GM19328 (cell line): ENCODE results near the gene RNF26.

Experiments
- ATAC-seq: cut with Tn5 transposase; IDR thresholded peaks from one replicate; pipeline ENCODE4 v1.9.1; 2021; ENCODE audit warnings: mild to moderate bottlenecking, moderate library complexity; ENCODE audit not compliant: unreplicated experiment

RNF26 gene

DNA sequence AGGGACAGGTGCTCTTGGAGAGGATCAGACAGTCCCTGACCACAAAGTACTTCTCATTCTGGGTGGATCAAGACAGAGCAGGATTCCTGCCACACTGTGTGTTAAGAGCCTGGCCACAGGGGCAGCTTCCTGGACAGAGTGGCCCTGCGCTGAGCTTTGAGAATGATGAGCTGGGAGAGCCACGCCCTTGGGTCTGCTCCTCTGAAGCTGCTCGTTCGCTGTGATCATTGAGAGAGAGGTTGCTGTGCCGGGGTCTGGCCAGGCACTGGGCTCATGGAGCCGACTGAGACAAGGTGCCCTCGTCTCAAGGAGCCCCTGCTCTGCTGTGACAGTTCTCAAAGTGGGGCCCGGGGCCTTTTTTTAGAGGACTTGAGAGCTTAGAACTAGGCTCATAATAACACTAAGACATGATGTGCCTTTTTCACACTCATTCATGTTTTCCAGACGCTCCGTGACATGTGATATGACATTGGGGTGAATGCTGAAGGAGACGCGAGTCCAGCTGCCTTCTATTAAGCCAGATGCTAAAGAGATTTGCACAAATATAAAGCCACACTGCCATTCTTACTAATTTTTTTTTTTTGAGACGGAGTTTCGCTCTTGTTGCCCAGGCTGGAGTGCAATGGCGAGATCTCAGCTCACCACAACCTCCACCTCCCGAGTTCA is 13.7 kb downstream of the RNF26 start:
- no peak for ATAC-seq

- ATAC-seq, result no peak
These were observed 16.0 kb downstream of the RNF26 start for GRCh38 chr11:119350302-119350701.

- ATAC-seq, result no peak
These were observed 16.9 kb downstream of the RNF26 start for GRCh38 chr11:119351232-119351631.

- ATAC-seq, result no peak
These were observed 18.5 kb downstream of the RNF26 start for GRCh38 chr11:119352857-119353260.

GRCh38 chr11:119355091-119355843 is 20.9 kb downstream of the RNF26 start:
- no peak for ATAC-seq

DNA sequence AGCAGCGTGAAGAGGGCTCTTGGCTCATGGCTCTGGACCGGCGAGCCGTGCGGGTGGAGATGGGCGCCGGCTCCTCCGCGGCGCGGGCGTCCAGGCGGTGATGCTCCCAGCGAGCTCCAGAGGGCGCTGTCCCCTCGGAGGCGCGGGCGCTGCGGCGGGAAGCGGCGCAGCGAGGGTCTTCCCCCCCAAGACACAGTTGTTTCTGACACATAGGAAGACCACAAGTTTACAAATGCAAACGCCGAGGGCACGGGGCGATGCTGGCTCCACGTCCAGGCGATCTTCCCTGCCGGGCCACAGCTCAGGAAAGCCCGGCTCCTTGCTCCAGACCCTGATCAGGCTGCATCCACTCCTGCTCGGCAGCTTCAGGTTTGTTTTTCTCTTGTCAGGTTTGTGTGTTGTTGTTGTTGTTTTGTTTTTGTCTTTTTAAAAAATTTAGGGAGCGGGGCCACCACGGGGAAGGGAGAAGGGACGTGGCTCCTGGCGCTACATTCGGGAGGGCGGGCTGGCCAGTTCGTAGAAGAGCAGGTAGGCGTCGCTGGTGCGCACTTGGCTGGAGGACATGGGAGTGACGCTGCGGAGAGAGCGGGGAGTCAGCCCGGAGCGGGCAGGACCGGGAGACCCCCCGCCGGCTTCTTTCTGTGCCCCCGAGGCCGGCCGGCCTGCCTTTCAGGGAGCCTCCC is 22.2 kb downstream of the RNF26 start:
- no peak for ATAC-seq

GRCh38 chr11:119357074-119357473 is 22.7 kb downstream of the RNF26 start:
- ATAC-seq, result no peak

- no peak for ATAC-seq
These were observed 25.3 kb downstream of the RNF26 start for GRCh38 chr11:119359365-119360214.

- ATAC-seq, result no peak
These were observed 26.9 kb downstream of the RNF26 start for GRCh38 chr11:119361056-119361787.

GRCh38 chr11:119361941-119362725 is 27.8 kb downstream of the RNF26 start:
- no peak for ATAC-seq

- ATAC-seq, result no peak
These were observed 28.4 kb downstream of the RNF26 start for GRCh38 chr11:119362741-119363080.

GRCh38 chr11:119363081-119363850 is 28.9 kb downstream of the RNF26 start:
- no peak for ATAC-seq

DNA sequence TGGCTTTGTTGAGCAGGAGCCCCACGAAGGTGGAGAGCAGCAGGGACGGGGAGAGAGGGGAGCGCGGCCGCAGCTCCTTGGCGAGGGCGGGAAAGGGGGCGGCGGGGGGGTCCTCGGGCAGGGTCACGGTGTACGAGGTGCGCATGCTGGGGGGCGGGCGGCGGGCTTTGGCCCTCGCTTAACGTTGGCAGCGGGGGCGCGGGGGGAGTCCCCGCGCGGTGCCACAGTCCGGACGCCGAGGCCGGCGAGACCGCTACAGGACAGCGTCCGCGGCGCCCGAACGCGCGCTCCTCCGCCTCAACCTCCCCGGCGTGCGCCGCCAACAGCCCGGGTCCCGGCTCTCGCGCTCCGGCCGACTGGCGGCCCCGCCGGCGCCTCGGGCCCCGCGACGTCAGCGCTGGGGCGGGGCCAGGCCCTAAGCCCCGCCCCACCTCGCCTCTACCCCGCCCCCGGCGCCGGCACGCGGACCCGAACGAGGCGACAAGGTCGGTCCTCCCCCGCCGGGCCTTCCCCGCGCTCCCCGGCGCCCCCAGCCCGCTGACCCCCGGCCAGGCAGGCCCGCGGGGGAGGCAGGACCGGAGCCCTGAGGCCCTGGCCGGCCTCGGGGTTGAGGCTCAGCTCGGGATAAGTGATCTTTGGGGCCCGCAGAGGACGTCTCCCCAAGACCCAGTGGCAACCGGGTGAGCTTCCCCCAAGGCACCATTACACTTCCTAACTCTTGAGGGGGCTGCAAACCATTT is 29.7 kb downstream of the RNF26 start:
- no peak for ATAC-seq

DNA sequence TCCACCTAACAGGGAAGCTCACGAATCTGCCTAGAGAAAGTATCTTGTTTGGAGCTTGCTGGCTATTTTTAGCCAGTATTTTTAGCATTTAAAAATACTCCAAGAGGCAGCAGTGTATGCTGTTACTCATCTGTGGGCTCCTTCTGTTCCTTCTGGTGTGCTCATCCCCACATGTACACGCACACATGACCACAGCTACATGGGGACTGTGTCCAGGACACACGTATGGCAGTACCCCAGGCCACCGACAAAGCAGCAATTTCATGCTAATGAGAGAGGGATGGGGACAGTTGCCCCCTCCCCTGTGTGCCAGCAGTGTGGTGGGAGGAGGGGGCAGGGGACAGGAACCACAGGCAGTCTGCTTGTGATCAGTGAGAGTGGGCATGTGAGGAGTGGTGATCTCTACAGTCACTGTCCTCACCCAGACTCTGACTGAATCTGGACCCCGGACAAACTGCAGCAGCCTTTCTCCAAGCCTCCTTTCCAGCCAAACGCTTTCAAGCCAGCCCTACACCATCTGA is 30.8 kb downstream of the RNF26 start:
- ATAC-seq, result no peak

GRCh38 chr11:119366690-119367620 is 32.6 kb downstream of the RNF26 start:
- no peak for ATAC-seq

DNA sequence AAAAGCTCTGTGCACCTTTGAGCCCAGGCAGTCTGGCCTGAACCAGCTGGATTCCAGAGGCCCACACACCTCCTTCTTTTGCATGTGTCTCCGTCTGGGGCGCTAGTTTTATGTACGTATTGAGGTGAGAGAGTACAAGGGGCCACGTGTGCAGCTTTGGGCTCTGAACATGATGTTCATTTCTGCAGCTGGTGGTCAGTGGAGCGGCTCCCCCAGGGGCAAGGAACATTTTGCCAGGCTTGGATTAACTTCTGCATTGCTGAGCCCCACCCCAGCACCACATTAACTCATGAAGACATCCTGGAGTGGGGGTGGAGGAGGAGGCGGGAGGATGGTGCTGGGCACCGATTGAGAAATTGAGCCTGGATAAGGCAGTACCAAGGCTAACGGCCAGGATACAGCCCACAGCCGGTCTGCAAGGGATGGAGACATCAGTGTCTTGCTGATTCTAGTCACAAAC is 33.4 kb downstream of the RNF26 start:
- ATAC-seq, result no peak
